ENCODE data around the gene TRIM43B.
"Not testable (repeated sequence)": the region's sequence is repeated elsewhere in the genome, so short reads cannot be mapped to it uniquely, and the experiment has no call there.

The TRIM43B gene

DNA sequence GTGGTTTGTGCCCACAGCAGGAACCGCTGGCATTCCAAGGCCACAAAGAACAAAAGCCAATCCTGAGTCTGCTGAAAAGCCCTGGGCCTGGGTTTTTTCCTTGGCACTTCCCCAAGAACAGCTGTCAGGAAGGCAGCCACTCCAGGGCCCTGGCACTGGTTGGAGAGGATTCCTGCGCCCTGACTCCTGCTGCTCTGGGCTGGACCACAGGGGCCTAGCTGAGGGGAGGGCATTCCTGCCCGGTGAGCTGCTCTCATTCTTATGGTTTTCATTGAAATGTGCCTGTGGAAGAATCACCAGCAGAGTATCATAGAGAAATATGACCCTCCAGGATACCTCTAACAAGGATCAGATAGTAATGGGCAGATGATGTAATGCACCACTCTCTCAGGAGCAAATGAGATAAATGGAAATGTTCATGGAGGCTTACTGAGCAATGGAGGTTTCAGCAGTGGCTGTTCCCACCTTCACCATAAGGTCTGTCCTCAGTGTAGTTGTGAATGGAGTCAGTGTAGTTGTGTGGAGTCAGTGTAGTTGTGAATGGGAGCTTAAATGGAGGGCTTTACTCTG, 50.0 kb downstream of the TRIM43B start:
- peak; percentile 17 for DNase-seq (ENCODE audit: low read depth)
- H3K4me3 ChIP-seq (ENCODE audit: control insufficient read depth, low read depth, low read length) = not testable (repeated sequence)

- H3K4me3 ChIP-seq (ENCODE audit: control insufficient read depth, low read depth, low read length) = not testable (repeated sequence)
Measured at GRCh38 chr2:95433973-95434372, 50.6 kb downstream of the TRIM43B start.

DNA sequence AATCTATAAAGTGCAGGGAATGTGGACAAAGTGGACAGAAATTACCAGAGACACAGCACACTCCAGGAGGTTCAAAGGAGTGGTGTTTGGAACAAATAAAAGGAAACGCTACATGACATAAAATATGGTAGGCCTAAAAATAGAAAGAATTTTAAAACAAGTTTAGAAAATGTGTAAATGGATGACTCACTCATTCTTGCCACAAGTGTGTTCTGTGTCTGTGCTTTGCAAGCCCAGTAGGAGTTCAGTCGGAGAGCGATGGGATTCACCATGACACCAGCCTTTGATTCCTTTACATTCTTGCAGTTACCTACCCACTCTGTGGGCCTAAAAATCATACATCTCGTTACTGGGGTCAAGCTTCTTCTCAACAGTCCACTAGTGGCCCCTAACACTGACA, 51.2 kb downstream of the TRIM43B start:
- not testable (repeated sequence) for DNase-seq (ENCODE audit: low read depth); H3K4me3 ChIP-seq (ENCODE audit: control insufficient read depth, low read depth, low read length)

More at GRCh38 chr2:95433973-95434372, 50.6 kb downstream of the TRIM43B start:
- DNase-seq (ENCODE audit: low read depth) = not testable (repeated sequence)

DNA sequence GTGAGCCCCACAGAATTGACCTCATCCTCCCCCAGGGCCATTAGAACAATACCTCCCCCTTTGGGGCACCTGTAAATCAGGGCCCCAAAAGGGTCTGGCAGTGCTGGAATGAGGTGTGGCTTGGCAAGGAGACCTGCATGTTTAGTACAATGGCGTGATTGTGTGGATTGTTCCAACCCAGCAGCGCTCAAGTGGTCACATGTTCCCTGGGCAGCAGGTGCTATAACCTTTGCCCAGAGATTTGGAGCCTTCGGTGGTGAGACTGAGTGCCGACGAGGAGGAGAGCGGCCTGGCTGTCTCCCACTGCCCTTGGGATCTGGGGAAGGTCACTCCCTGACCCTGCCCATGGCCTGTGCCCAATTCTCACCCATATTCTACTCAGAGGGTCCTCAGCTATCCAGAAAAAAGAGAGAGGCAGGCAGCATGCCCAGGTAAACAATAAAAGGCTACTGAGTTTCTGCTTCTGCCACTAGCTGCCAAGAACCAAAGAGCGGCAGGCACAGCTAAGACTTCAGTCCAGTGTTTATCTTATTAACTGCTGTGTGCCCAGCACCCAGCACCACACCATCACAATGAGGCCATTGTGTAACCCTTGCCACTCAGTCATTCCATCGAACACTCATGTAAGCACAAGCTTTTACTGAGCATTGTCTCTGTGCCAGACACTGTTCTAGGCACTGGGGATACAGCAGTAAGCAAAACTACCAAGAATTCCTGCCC, 54.6 kb downstream of the TRIM43B start:
- H3K4me3 ChIP-seq (ENCODE audit: control insufficient read depth, low read depth, low read length); DNase-seq (ENCODE audit: low read depth): not testable (repeated sequence)

GRCh38 chr2:95427196-95427867, 57.2 kb downstream of the TRIM43B start:
- not testable (repeated sequence) for H3K4me3 ChIP-seq (ENCODE audit: control insufficient read depth, low read depth, low read length); DNase-seq (ENCODE audit: low read depth)
